NOMO-1 treated with DMSO at 0.1 percent for 48 hours (cell line): ENCODE measurements around the gene EHD4.

ENCODE experiments used
- DNase-seq: peaks from one replicate; lab custom pipeline; 2025; ENCODE audit not compliant: unreplicated experiment; lab: John Stamatoyannopoulos, UW

EHD4 gene

GRCh38 chr15:41958002-41958420 lies 14.3 kb downstream of the EHD4 start:
- no peak for DNase-seq

GRCh38 chr15:41957021-41957897 lies 15.1 kb downstream of the EHD4 start:
- no peak for DNase-seq

GRCh38 chr15:41955807-41956525 lies 16.4 kb downstream of the EHD4 start:
- DNase-seq, result no peak

GRCh38 chr15:41955100-41955499 lies 17.3 kb downstream of the EHD4 start:
- no peak for DNase-seq

GRCh38 chr15:41954036-41954435 lies 18.3 kb downstream of the EHD4 start:
- DNase-seq, result no peak

GRCh38 chr15:41952013-41952563 lies 20.3 kb downstream of the EHD4 start:
- no peak for DNase-seq

GRCh38 chr15:41951571-41951970 lies 20.8 kb downstream of the EHD4 start:
- DNase-seq, result no peak

GRCh38 chr15:41950489-41950888 lies 21.9 kb downstream of the EHD4 start:
- DNase-seq, result no peak

GRCh38 chr15:41950127-41950483 lies 22.3 kb downstream of the EHD4 start:
- DNase-seq, result no peak

GRCh38 chr15:41949401-41950126 lies 22.8 kb downstream of the EHD4 start:
- DNase-seq, result no peak

GRCh38 chr15:41948490-41948889 lies 23.9 kb downstream of the EHD4 start:
- DNase-seq, result no peak

GRCh38 chr15:41946970-41947369 lies 25.4 kb downstream of the EHD4 start:
- DNase-seq, result no peak

GRCh38 chr15:41945731-41946130 lies 26.6 kb downstream of the EHD4 start:
- no peak for DNase-seq

- no peak for DNase-seq
These were observed 27.1 kb downstream of the EHD4 start for GRCh38 chr15:41945221-41945620.

- no peak for DNase-seq
These were observed 27.9 kb downstream of the EHD4 start for GRCh38 chr15:41944313-41944940.

- DNase-seq, result no peak
These were observed 28.6 kb downstream of the EHD4 start for GRCh38 chr15:41943543-41944312.

GRCh38 chr15:41942886-41943285 lies 29.5 kb downstream of the EHD4 start:
- no peak for DNase-seq

- no peak for DNase-seq
These were observed 30.5 kb downstream of the EHD4 start for GRCh38 chr15:41941644-41942415.

- DNase-seq, result no peak
These were observed 31.9 kb downstream of the EHD4 start for GRCh38 chr15:41940441-41940857.
